IMR-90 (cell line): ENCODE results near the gene BPGM. TPM values are rescaled to one million over a fixed set of nuclear protein-coding genes. Genes with fewer than 3 reads are reported as not detected.

Source experiments
- ATAC-seq: fragments of 200-7000 bp; cut with Tn5 transposase; 2 replicates; pipeline ENCODE4 v1.9.1; 2020; ENCODE audit warnings: low read depth, mild to moderate bottlenecking, moderate library complexity
- BruUV-seq: library from RNA; stranded (reverse); fragments of 400-500 nt; replicated peaks from 2 replicates; lab custom pipeline; 2021; lab: Mats Ljungman, UMichigan
- CTCF ChIA-PET: fragments of 300-600 bp; formaldehyde crosslinking; extraction: SDS; loops from one replicate; lab custom pipeline; 2021; ENCODE audit warnings: antibody characterized with exemption; lab: Yijun Ruan, JAX
- POLR2A ChIA-PET: fragments of 300-600 bp; sonication (Branson Sonifier 250); formaldehyde crosslinking; loops from one replicate; lab custom pipeline; 2022; ENCODE audit warnings: antibody characterized with exemption; ENCODE audit not compliant: unreplicated experiment; lab: Charles Lee
- DNase-seq: peaks from one replicate; pipeline ENCODE4 v3.0.0; 2013
- H2AFZ ChIP-seq: replicated peaks from 2 replicates; pipeline ENCODE3; 2013; ENCODE audit warnings: low read length, mild to moderate bottlenecking; ENCODE audit not compliant: poor library complexity
- H2AK5ac ChIP-seq: 2 replicates; pipeline ENCODE4 v1.6.1; 2013; ENCODE audit warnings: low read depth, low read length, inconsistent platforms
- H2AK9ac ChIP-seq: replicated peaks from 2 replicates; pipeline ENCODE3; 2013; ENCODE audit warnings: mild to moderate bottlenecking, low read depth, low read length, moderate library complexity; ENCODE audit not compliant: poor library complexity
- H2BK120ac ChIP-seq: 2 replicates; pipeline ENCODE4 v1.6.1; 2013; ENCODE audit warnings: low read depth, low read length, inconsistent platforms
- H2BK15ac ChIP-seq: 3 replicates; pipeline ENCODE4 v1.6.1; 2013; ENCODE audit warnings: low read depth, low read length, inconsistent platforms
- H2BK20ac ChIP-seq: 2 replicates; pipeline ENCODE4 v1.6.1; 2013; ENCODE audit warnings: low read depth, mild to moderate bottlenecking, inconsistent platforms, low read length, moderate library complexity
- H2BK5ac ChIP-seq: 2 replicates; pipeline ENCODE4 v1.6.1; 2013; ENCODE audit warnings: mild to moderate bottlenecking, low read depth, low read length, inconsistent platforms; ENCODE audit not compliant: poor library complexity, severe bottlenecking
- H3K14ac ChIP-seq: replicated peaks from 2 replicates; pipeline ENCODE4 v1.6.1; 2013; ENCODE audit warnings: low read depth, low read length, inconsistent platforms
- H3K18ac ChIP-seq: 2 replicates; pipeline ENCODE4 v1.6.1; 2013; ENCODE audit warnings: low read depth, low read length, control low read depth
- H3K23ac ChIP-seq: 2 replicates; pipeline ENCODE4 v1.6.1; 2013; ENCODE audit warnings: low read depth, low read length, inconsistent platforms
- H3K27ac ChIP-seq: 2 replicates; pipeline ENCODE4 v1.5.1; 2013; ENCODE audit warnings: mild to moderate bottlenecking, control low read depth, low read length; ENCODE audit not compliant: insufficient read depth
- H3K27me3 ChIP-seq: 2 replicates; pipeline ENCODE4 v1.6.1; 2013; ENCODE audit warnings: low read length; ENCODE audit not compliant: control insufficient read depth, insufficient read depth
- H3K36me3 ChIP-seq: 2 replicates; pipeline ENCODE4 v1.6.1; 2013; ENCODE audit warnings: low read length, mixed read lengths; ENCODE audit not compliant: control insufficient read depth, insufficient read depth
- H3K4ac ChIP-seq: 2 replicates; pipeline ENCODE4 v1.6.1; 2013; ENCODE audit warnings: low read depth, low read length, inconsistent platforms
- H3K4me1 ChIP-seq: 2 replicates; pipeline ENCODE4 v1.6.1; 2013; ENCODE audit warnings: low read length, mixed read lengths; ENCODE audit not compliant: control insufficient read depth, insufficient read depth
- H3K4me2 ChIP-seq: 2 replicates; pipeline ENCODE4 v1.6.1; 2013; ENCODE audit warnings: low read depth, mild to moderate bottlenecking, control low read depth, low read length, moderate library complexity
- H3K4me3 ChIP-seq: 2 replicates; pipeline ENCODE4 v1.5.1; 2013; ENCODE audit warnings: low read depth, mild to moderate bottlenecking, control low read depth, low read length, moderate library complexity; ENCODE audit not compliant: insufficient read depth
- H3K56ac ChIP-seq: 2 replicates; pipeline ENCODE4 v1.6.1; 2013; ENCODE audit warnings: low read length, inconsistent platforms; ENCODE audit not compliant: insufficient read depth; ENCODE audit errors: extremely low read depth
- H3K79me1 ChIP-seq, 2 experiments: 2 replicates each; pipeline ENCODE4 v1.6.1; 2013; ENCODE audit warnings: low read length in 2 of 2, inconsistent platforms in 1 of 2, low read depth in 1 of 2
- H3K9ac ChIP-seq: 2 replicates; pipeline ENCODE4 v1.6.1; 2013; ENCODE audit warnings: low read depth, low read length, control low read depth
- H3K9me1 ChIP-seq: 2 replicates; pipeline ENCODE4 v1.6.1; 2013; ENCODE audit warnings: low read length, inconsistent platforms; ENCODE audit not compliant: insufficient read depth
- H3K9me3 ChIP-seq: 2 replicates; pipeline ENCODE4 v1.6.1; 2013; ENCODE audit warnings: low read length; ENCODE audit not compliant: control insufficient read depth, insufficient read depth
- H4K20me1 ChIP-seq: 2 replicates; pipeline ENCODE4 v1.6.1; 2013; ENCODE audit warnings: low read length, inconsistent platforms; ENCODE audit not compliant: insufficient read depth
- H4K5ac ChIP-seq: 2 replicates; pipeline ENCODE4 v1.6.1; 2013; ENCODE audit warnings: mild to moderate bottlenecking, low read depth, low read length, control low read depth
- H4K8ac ChIP-seq, 2 experiments: 2 replicates each; pipeline ENCODE4 v1.6.1; 2013; ENCODE audit warnings: low read depth in 2 of 2, low read length in 2 of 2, control low read depth in 1 of 2, inconsistent platforms in 1 of 2
- H4K91ac ChIP-seq: 2 replicates; pipeline ENCODE4 v1.6.1; 2013; ENCODE audit warnings: low read depth, low read length, inconsistent platforms; ENCODE audit not compliant: insufficient read depth
- BHLHE40 ChIP-seq: fragments of 150-350 bp; IDR thresholded peaks from 2 replicates; pipeline ENCODE4 v1.6.1; 2016; ENCODE audit warnings: mild to moderate bottlenecking, low read depth, low read length
- CEBPB ChIP-seq: IDR thresholded peaks from 2 replicates; pipeline ENCODE4 v1.6.1; 2012; ENCODE audit warnings: low read depth, low read length, improper control_type of control experiment
- CHD1 ChIP-seq: IDR thresholded peaks from 2 replicates; pipeline ENCODE4 v1.6.1; 2012; ENCODE audit warnings: low read depth, low read length, improper control_type of control experiment
- CTCF ChIP-seq: conservative IDR thresholded peaks from 2 replicates; pipeline ENCODE4 v1.5.1; 2012; ENCODE audit warnings: mild to moderate bottlenecking, low read depth, low read length, improper control_type of control experiment
- ELK1 ChIP-seq: fragments of 150-350 bp; IDR thresholded peaks from 2 replicates; pipeline ENCODE4 v1.6.1; 2016; ENCODE audit warnings: low read depth, mild to moderate bottlenecking, low read length, moderate library complexity, borderline replicate concordance
- FOS ChIP-seq: fragments of 150-350 bp; IDR thresholded peaks from 2 replicates; pipeline ENCODE4 v1.6.1; 2016; ENCODE audit warnings: low read depth, low read length
- MAFK ChIP-seq: IDR thresholded peaks from 2 replicates; pipeline ENCODE4 v1.6.1; 2012; ENCODE audit warnings: low read depth, low read length, improper control_type of control experiment
- MAZ ChIP-seq: IDR thresholded peaks from 2 replicates; pipeline ENCODE4 v1.6.1; 2012; ENCODE audit warnings: low read depth, mild to moderate bottlenecking, low read length, improper control_type of control experiment, moderate library complexity, borderline replicate concordance
- NFE2L2 ChIP-seq: fragments of 150-350 bp; IDR thresholded peaks from 2 replicates; pipeline ENCODE4 v1.6.1; 2016; ENCODE audit warnings: low read depth, mild to moderate bottlenecking, low read length
- POLR2A ChIP-seq: IDR thresholded peaks from 2 replicates; pipeline ENCODE4 v1.6.1; 2012; ENCODE audit warnings: mild to moderate bottlenecking, low read depth, low read length
- RAD21 ChIP-seq: IDR thresholded peaks from 2 replicates; pipeline ENCODE4 v1.6.1; 2012; ENCODE audit warnings: low read length, improper control_type of control experiment
- RCOR1 ChIP-seq: IDR thresholded peaks from 2 replicates; pipeline ENCODE4 v1.6.1; 2012; ENCODE audit warnings: mild to moderate bottlenecking, low read length, improper control_type of control experiment; ENCODE audit not compliant: insufficient replicate concordance
- RFX5 ChIP-seq: IDR thresholded peaks from 2 replicates; pipeline ENCODE4 v1.8.0; 2012; ENCODE audit warnings: low read depth, mild to moderate bottlenecking, low read length, moderate library complexity
- SMC3 ChIP-seq: fragments of 150-350 bp; IDR thresholded peaks from 2 replicates; pipeline ENCODE4 v1.6.1; 2016; ENCODE audit warnings: low read depth, mild to moderate bottlenecking, antibody characterized with exemption, low read length, moderate library complexity
- USF2 ChIP-seq: fragments of 150-350 bp; IDR thresholded peaks from 2 replicates; pipeline ENCODE4 v1.6.1; 2017; ENCODE audit warnings: mild to moderate bottlenecking, antibody characterized with exemption, low read length, low read depth
- WGBS, 2 experiments: methylation state at CpG; one replicate each; pipeline versions ENCODE4 v1.1.5 to v1.1.7; 2013; ENCODE audit warnings: missing lambda C conversion rate in 2 of 2; ENCODE audit not compliant: insufficient read length in 1 of 2; ENCODE audit errors: extremely low coverage in 2 of 2; 5-methylcytosine and 5-hydroxymethylcytosine counted together
- dilution Hi-C: fragments of 300-500 bp; cut with HindIII; formaldehyde crosslinking; loops from one replicate; pipeline ENCODE4 v1.14.3; 2018; ENCODE audit warnings: low sequenced_read_pairs; ENCODE audit not compliant: unreplicated experiment
- in situ Hi-C: fragments of 300-500 bp; cut with MboI; formaldehyde crosslinking; loops from 3 replicates; pipeline ENCODE4 v1.14.3; 2019; ENCODE audit warnings: low sequenced_read_pairs, inconsistent platforms, mixed read lengths
- intact Hi-C: fragments of 100-400 bp; cut with micrococcal nuclease; formaldehyde crosslinking; loops from 2 replicates; pipeline ENCODE4 v1.10.0; 2022
- polyA plus RNA-seq, 3 experiments: library from polyadenylated mRNA; depleted of rRNA; stranded (reverse); fragments of >200 nt; gene quantifications; 2 replicates each; pipeline ENCODE4 v1.2.3, GENCODE V29; 2012; ENCODE audit warnings: low replicate concordance in 1 of 3
- total RNA-seq: library from RNA; depleted of rRNA; stranded (reverse); fragments of >200 nt; gene quantifications from 2 replicates; pipeline ENCODE4 v1.2.3, GENCODE V29; 2012

The BPGM gene
- total and polyA plus RNA-seq, 2 of the 4 experiments (the other 2 are of a cell fraction) = 18.8 to 20.0 TPM

- TF ChIP-seq ELK1 (no peak), BHLHE40 (no peak), RAD21 (no peak), RFX5 (no peak), CTCF (no peak), RCOR1 (no peak), MAFK (no peak), CHD1 (no peak), FOS (no peak), CEBPB (no peak), USF2 (no peak), POLR2A (no peak), NFE2L2 (no peak), SMC3 (no peak), MAZ (no peak)
- H2BK20ac ChIP-seq = no peak overlapping the region
- H3K36me3 ChIP-seq = no peaks in the 10 kb centered on the region
- no peak overlapping the region for H4K8ac ChIP-seq
- no peaks in the 10 kb centered on the region for H3K27me3 ChIP-seq
- peaks cover 0 to 6% of the 10 kb centered on the region in 2 experiments; a peak in 1 of 4 replicates for H3K79me1 ChIP-seq
- no TSS peak for BruUV-seq
- H3K9me3 ChIP-seq = no peaks in the 10 kb centered on the region
- ChIA-PET CTCF (no interaction called here), POLR2A (no interaction called here)
- H3K4me1 ChIP-seq = peaks cover 8% of the 10 kb centered on the region
- no peak overlapping the region for H4K91ac ChIP-seq
- peaks cover 3% of the 10 kb centered on the region; the same call in 1 of the 2 replicates for H3K9me1 ChIP-seq
- ATAC-seq = no peak
- no peak overlapping the region for H4K5ac ChIP-seq
- peak overlapping the region; percentile 61; the same call in 1 of the 2 replicates for H3K23ac ChIP-seq
- H3K4me3 ChIP-seq = no peak overlapping the region
- no peak overlapping the region for H2AK9ac ChIP-seq
- no peak overlapping the region for H3K56ac ChIP-seq
- no peak overlapping the region for H3K14ac ChIP-seq
- H3K4me2 ChIP-seq = no peak overlapping the region
- H2AFZ ChIP-seq = peak overlapping the region; percentile 72
- dilution Hi-C loops (no loop called here), in situ Hi-C loops (no loop called here), intact Hi-C loops (no loop called here)
- peak overlapping the region; percentile 50; the same call in 1 of the 2 replicates for H2AK5ac ChIP-seq
- no peak for DNase-seq
- H2BK15ac ChIP-seq = peak overlapping the region; percentile 54; the same call in 1 of the 3 replicates
- H4K20me1 ChIP-seq = no peaks in the 10 kb centered on the region
- no peak overlapping the region for H3K9ac ChIP-seq
- no peak overlapping the region for H2BK5ac ChIP-seq
- no peak overlapping the region for H2BK120ac ChIP-seq
- no peak overlapping the region for H3K27ac ChIP-seq
- WGBS, 2 experiments = 80% methylated on average over 1 of the region's 2 CpGs; no CpG with 5 or more reads in 1 of the 2 experiments
- no peak overlapping the region for H3K4ac ChIP-seq
- H3K18ac ChIP-seq = no peak overlapping the region
Measured at GRCh38 chr7:134714470-134715205, 68.0 kb downstream of the BPGM start.
